Limb (tissue), 2 donors: ENCODE data around the gene TAX1BP3.
A peak's percentile ranks its signal among the peaks of the same experiment; 100 is the strongest.
"Not testable (repeated sequence)": the region's sequence is repeated elsewhere in the genome, so short reads cannot be mapped to it uniquely, and the experiment has no call there.

Source experiments
- DNase-seq, 2 donors: peaks; one replicate each; pipeline ENCODE4 v3.0.0-alpha.2; 2016; ENCODE audit errors: extremely low spot score in 2 of 2

TAX1BP3 gene, protein sequence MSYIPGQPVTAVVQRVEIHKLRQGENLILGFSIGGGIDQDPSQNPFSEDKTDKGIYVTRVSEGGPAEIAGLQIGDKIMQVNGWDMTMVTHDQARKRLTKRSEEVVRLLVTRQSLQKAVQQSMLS

GRCh38 chr17:3668279-3669084 lies at the start of gene TAX1BP3, which contains the start of gene EMC6:
Gene TAX1BP3 (minus strand): TSS chr17:3668578. CDS start chr17:3668526, 52 bp downstream.
Gene EMC6 (plus strand): TSS chr17:3668812. CDS start chr17:3669147, 335 bp downstream.
- DNase-seq = peak; percentile 98 to 100

DNA sequence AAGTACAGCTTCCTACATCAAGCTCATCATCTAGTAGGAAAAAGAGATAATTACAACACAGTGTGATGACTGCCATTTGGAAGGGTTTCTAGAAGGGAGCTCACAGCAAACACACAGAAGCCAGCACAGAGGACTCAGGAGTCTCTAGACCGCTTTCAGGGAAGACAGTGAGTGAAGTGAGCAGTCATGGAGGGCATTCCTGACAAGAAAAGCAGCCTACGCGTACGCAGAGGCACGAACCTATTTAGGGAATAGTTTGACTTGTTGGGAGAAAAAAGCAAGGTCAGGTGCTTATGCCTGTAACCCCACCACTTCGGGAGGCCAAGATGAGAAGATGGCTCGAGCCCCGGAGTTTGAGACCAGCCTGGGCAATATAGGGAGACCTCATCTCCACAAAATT lies 46.9 kb upstream of the TAX1BP3 start:
- no peak for DNase-seq

DNA sequence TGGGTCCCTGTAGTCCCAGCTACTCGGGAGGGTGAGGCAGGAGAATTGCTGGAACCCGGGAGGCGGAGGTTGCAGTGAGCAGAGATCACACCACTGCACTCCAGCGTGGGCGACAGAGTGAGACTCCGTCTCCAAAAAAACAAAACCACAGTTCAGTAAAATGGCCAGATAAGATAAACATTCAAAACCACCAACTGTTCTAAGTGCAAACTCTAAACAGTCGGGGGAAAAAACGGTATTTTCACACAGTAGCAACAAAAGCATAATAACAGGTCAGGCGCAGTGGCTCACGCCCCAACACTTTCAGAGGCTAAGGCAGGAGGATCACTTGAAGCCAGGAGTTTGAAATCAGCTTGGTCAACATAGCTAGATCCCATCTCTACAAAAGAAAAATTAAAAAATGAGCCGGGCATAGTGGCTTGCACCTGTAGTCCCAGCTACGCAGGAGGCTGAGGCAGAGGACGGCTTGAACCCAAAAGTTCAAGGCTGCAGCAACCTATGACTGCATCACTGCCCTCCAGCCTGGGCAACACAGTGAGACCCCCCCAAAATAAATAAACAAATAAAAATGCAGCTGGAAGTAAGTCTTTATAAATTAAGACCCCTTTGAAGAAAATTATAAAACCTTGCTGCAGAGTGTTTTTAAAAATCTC lies 44.6 kb upstream of the TAX1BP3 start:
- no peak for DNase-seq

DNA sequence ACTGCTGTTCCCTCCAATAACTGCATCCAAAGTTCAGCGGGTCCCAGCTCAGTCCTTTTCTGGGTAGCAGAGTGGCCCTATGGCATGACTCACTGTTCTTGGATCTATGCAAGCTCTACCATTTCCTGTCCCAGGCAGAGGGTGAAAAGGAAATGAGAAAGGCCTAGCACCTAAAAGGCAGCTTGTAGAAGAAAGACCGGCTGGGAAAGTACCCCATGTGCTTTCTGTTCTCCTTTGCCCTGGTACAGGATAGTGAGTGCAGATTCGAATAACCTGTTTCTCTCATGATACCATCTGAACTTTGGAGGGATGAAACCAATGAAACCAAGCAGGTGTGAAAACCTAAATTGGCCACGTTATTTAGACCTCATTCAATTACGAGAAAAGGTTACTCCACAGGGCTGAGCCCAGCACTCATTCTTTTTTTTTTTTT lies 42.6 kb upstream of the TAX1BP3 start:
- DNase-seq = no peak

DNA sequence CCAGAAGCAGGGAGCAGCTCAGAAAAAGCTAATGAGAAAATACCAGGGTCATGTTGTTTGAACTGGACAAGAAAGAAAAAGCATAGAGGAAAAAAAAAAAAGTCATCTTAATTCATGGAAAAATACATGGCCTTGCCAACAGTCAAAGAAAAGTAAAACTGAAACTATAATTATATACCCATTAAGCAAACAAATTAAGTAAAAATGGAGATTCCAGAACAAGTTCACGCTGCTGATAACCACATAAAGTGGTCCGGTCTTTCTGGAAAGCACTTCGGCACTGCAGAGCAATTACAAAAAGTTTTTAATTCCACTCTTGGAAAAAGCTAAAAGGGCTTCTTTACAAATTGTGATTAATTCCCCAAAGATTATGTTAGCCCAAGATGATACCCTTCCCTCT lies 40.0 kb upstream of the TAX1BP3 start:
- DNase-seq = no peak

- DNase-seq = not testable (repeated sequence)
Observed at GRCh38 chr17:3705718-3705984, 37.3 kb upstream of the TAX1BP3 start.

- no peak for DNase-seq
Observed at GRCh38 chr17:3704931-3705717, 36.7 kb upstream of the TAX1BP3 start.

GRCh38 chr17:3702041-3702539 lies 33.7 kb upstream of the TAX1BP3 start:
- DNase-seq = not testable (repeated sequence)

DNA sequence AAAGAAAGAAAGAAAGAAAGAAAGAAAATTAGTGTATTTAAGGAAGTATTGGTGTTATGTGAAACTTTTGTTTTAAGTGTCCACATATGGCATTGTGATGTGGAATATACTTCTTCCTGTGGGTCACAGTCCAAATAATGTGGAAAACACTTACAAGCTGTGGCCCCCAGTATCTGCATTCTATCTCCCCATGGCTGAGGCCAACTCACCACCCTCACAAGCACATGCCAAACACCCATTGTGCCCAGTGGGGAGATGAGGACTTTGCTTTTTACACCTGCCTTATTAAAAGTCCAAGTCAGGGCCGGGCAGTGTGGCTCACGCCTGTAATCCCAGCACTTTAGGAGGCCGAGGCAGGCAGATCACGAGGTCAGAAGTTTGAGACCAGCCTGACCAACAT lies 31.6 kb upstream of the TAX1BP3 start:
- DNase-seq = no peak

DNA sequence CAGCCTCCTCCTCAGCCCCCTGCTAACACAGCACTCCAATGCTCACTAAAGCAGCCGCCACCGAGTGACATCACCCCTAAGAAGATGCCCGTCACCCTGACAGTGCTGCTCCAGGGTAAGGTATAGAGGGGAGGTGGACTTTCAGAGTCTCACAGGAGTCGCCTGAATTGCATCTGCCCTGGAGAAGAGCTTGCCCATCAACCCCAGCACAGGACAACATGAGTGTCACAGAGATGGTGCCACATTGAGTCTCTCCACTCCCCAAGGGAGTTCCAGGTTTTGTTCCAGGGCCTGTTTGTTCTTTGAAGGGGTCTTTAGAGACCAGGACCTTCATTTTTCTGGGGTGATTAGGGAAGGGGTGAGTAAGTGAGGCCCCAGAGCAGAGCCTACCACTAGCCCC lies 29.8 kb upstream of the TAX1BP3 start:
- no peak for DNase-seq

- DNase-seq = no peak
Observed at GRCh38 chr17:3697103-3697476, 28.7 kb upstream of the TAX1BP3 start.

DNA sequence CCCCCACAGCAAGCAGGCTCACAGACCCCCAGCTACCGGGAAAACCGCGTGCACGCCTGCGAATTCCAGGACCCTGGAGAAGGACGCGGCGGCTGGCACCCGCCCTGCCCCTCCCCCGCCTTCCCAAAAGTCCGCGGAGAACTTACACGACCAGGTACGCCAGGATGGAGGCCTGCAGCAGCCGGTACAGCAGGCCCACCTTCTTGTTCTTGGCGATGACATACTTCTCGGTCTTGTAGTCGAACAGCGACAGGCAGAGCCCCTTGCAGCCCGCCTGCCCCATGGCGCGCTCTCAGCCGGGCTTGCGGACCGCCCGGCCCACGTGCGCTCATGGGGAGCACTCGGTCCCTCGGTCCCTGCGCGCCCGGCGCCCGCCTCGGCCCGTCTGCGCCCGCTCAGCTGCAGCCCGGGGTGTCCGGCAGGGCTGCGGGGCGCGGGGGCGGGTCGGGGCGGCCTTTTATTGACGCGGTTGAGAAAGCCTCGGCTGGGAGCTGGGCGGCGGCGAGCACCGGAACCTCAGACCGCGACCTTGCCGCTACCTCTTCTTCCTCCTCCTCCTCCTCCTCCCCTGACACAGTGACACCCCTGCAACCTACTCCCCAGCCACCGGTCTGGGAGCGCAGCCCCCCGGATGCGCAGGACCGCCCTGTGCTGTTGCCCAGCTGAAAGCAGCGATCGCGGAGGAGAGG lies 27.5 kb upstream of the TAX1BP3 start, which contains the start of gene P2RX5:
Gene P2RX5, minus strand, starts transcription at position 433 of the 689 bp plus-strand sequence. Its CDS starts 150 bp downstream, at position 283.
- DNase-seq = peak in 1 of 2 donors; percentile 66

GRCh38 chr17:3695129-3695722 lies 26.8 kb upstream of the TAX1BP3 start:
- peak in 1 of 2 donors; percentile 44 for DNase-seq

GRCh38 chr17:3693829-3694231 lies 25.5 kb upstream of the TAX1BP3 start:
- no peak for DNase-seq

DNA sequence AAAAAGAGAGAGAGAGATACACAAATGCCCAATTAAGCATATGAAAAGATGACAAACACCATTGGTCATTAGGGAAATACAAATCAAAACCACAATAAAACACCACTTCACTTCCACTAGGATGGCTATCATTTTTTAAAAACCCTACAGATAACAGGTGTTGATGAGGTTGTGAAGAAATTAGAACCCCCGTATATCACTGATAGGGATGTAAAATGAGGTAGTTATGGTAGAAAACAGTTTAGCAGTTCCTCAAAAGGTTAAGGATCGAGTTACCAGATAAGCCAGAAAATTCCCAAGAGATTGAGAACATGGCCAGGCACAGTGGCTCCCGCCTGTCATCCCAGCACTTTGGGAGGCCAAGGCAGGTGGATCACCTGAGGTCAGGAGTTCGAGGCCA lies 24.8 kb upstream of the TAX1BP3 start:
- no peak for DNase-seq

DNA sequence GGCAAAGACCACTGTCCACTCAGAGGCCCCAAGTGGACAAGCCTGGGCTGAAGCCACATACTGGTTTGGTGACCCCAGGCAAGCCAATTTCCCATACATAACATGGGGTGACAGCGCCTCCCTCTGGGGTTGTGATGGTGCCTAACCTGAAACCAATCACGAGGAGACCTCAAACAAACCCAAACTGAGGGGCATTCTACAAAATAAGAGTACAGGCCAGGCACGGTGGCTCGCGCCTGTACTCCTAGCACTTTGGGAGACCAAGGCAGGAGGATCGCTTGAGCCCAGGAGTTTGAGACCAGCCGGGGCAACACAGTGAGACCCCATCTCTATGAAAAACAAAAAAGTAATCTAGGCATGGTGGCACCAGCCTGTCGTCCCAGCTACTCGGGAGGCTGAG lies 24.0 kb upstream of the TAX1BP3 start:
- no peak for DNase-seq

DNA sequence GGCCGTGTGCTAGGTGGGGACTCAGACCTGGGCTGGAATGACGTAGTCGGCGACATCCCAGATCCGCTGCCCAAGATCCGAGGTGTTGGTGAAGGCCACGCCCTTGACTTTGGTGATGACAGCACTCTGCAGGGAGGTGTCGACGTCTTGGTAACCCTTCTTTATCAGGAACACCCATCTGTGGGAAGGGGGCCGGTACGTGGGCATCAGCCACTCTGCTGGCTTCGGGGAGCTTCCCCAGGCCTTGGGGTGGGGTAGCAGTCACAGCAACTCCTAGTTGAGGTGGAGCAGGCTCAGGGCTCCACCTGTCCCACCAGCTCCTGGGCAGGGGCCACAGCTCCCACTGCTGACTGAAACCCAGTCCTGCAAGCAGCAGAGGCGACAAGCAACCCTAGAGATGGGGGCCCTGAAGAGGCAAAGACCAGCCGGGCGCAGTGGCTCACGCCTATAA lies 23.3 kb upstream of the TAX1BP3 start:
- DNase-seq = no peak

GRCh38 chr17:3690094-3690715 lies 21.8 kb upstream of the TAX1BP3 start:
- no peak for DNase-seq

DNA sequence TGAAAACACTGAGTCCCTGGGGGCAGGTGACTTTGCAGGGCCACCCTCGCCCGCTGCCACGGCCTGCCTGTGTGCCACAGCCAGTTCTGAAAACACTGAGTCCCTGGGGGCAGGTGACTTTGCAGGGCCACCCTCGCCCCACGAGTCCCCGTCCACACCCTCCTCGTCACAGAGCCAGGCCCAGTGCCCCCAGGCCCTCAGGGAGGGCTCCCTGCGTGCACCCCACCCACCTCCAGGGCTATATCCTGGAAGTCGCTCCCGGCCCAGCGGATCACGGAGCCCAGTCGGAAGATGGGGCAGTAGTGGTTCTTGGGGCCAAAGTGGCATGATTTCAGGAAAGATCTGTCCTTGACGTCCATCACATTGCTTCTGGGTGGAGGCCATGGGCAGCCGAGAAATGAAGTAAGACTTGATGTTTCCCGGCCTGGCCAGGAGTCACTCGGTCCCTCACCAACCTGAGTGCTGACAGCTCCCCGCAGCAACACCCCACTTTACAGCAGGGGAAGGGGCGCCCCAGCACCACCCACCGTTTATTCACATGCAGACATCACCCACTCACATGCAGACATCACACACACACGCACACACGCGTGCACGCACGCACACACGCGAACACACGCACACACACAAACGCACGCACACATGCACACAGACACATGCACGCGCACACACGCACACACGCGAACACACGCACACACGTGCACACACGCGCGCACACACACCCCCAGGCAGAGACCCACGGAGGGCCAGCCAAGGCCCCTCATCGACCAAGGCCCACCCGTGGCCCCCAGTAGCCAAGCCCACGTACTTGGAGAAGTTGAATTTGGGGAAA lies 21.1 kb upstream of the TAX1BP3 start:
- no peak for DNase-seq
